ENCODE measurements around the gene GUF1. TPM values are rescaled to one million over a fixed set of nuclear protein-coding genes. Genes with fewer than 3 reads are reported as not detected.

Gene GUF1
- total and polyA plus RNA-seq, 10 of the 15 experiments (the other 5 are each of a cell fraction or from before 2014, with no cell fraction given) = 5.8 to 37.1 (median 24.8) TPM

DNA sequence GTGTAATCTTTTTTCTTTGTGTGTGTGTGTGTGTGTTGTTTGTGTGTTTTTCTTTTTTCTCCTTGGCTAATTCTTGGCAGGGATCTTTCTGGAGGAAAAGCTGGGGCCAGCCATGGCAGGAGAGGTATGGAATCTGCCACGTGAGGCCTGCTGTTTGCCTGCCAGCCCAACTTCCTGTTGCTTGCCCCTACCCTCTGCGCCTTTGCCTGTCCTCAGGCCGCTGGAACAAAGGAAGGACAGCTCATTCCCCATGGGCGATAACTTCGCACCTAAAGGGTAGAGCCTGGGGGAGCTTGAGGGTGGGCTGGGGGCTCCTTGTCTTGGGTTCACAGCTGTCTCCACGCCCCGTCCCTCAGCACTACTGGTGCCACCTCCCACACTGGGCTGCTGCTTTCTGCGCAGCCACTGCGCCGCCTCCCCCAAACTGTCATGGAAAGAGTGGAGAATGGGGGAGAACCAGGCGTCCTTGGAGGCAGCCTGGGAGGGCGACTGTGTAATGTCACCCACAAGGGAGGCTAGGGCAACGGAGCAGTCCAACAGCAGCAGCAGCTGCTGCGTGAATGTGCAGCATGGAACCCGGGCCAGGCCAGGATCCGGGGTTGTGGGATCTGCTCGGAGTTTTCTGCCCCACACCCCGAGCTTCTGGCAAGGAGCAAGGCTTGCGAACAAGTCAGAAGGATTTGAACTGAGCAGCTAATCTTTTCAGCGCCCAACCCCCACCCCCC is 14.5 kb upstream of the GUF1 start:
- Histone ChIP-seq H3K27me3 (replicated peaks in 1 of 2; ENCODE audit: control insufficient read depth in 2 of 2, insufficient read depth in 2 of 2, low read length in 1 of 2) (no peaks in the 10 kb centered on the region), H4K20me1 (ENCODE audit: control insufficient read depth, insufficient read depth) (no peaks in the 10 kb centered on the region), H3K36me3 (ENCODE audit: control insufficient read depth in 2 of 2, insufficient read depth in 2 of 2, low read length in 1 of 2) (no peaks in the 10 kb centered on the region), H3K79me2 (ENCODE audit: control insufficient read depth, insufficient read depth, low read length) (no peaks in the 10 kb centered on the region), H2AFZ (ENCODE audit: control insufficient read depth, low read depth, low read length) (no peak overlapping the region), H3K9ac (ENCODE audit: control insufficient read depth, insufficient read depth, low read length) (no peak overlapping the region), H3K4me2 (ENCODE audit: control insufficient read depth, insufficient read depth) (no peak overlapping the region), H3K9me3 (replicated peaks; ENCODE audit: control insufficient read depth, insufficient read depth, low read length) (no peaks in the 10 kb centered on the region), H3K4me3 (no peak overlapping the region), H3K4me1 (ENCODE audit: control insufficient read depth, insufficient read depth, low read length) (no peaks in the 10 kb centered on the region), H3K27ac (ENCODE audit: control insufficient read depth, insufficient read depth) (no peak overlapping the region)
- TF ChIP-seq KDM1A (IDR thresholded peaks at IDR 0.05; ENCODE audit: borderline replicate concordance) (no peak), MEF2A (IDR thresholded peaks at IDR 0.05; ENCODE audit: insufficient read depth, low read depth, low read length) (no peak), PAX5 (IDR thresholded peaks at IDR 0.05; ENCODE audit: borderline replicate concordance, low read depth, low read length) (no peak), SMAD1 (IDR thresholded peaks at IDR 0.05; ENCODE audit: low read depth, partially characterized antibody) (no peak), CHD2 (IDR thresholded peaks at IDR 0.05; ENCODE audit: borderline replicate concordance, low read depth, low read length) (no peak), LARP7 (IDR thresholded peaks at IDR 0.05) (no peak), TCF7 (IDR thresholded peaks at IDR 0.05; ENCODE audit: borderline replicate concordance) (no peak), YY1 (IDR thresholded peaks at IDR 0.05; ENCODE audit: low read depth, low read length) (no peak), BCL11A (IDR thresholded peaks at IDR 0.05; ENCODE audit: low read depth, low read length) (no peak), BMI1 (IDR thresholded peaks at IDR 0.05; ENCODE audit: borderline replicate concordance) (no peak), POLR2AphosphoS5 (IDR thresholded peaks at IDR 0.05; ENCODE audit: low read length) (no peak)
- TF ChIP-seq, protein P1, sequence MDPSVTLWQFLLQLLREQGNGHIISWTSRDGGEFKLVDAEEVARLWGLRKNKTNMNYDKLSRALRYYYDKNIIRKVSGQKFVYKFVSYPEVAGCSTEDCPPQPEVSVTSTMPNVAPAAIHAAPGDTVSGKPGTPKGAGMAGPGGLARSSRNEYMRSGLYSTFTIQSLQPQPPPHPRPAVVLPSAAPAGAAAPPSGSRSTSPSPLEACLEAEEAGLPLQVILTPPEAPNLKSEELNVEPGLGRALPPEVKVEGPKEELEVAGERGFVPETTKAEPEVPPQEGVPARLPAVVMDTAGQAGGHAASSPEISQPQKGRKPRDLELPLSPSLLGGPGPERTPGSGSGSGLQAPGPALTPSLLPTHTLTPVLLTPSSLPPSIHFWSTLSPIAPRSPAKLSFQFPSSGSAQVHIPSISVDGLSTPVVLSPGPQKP (IDR thresholded peaks at IDR 0.05; ENCODE audit: low read depth, low read length) = no peak
- TF ChIP-seq, protein P2, sequence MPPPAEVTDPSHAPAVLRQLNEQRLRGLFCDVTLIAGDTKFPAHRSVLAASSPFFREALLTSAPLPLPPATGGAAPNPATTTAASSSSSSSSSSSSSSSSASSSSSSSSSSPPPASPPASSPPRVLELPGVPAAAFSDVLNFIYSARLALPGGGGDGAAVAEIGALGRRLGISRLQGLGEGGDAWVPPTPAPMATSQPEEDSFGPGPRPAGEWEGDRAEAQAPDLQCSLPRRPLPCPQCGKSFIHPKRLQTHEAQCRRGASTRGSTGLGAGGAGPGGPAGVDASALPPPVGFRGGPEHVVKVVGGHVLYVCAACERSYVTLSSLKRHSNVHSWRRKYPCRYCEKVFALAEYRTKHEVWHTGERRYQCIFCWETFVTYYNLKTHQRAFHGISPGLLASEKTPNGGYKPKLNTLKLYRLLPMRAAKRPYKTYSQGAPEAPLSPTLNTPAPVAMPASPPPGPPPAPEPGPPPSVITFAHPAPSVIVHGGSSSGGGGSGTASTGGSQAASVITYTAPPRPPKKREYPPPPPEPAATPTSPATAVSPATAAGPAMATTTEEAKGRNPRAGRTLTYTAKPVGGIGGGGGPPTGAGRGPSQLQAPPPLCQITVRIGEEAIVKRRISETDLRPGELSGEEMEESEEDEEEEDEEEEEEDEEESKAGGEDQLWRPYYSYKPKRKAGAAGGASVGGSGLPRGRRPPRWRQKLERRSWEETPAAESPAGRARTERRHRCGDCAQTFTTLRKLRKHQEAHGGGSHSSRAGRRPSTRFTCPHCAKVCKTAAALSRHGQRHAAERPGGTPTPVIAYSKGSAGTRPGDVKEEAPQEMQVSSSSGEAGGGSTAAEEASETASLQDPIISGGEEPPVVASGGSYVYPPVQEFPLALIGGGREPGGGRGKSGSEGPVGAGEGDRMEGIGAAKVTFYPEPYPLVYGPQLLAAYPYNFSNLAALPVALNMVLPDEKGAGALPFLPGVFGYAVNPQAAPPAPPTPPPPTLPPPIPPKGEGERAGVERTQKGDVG (CRISPR knock-in tag; IDR thresholded peaks at IDR 0.05) = no peak
- TF ChIP-seq, protein P3, sequence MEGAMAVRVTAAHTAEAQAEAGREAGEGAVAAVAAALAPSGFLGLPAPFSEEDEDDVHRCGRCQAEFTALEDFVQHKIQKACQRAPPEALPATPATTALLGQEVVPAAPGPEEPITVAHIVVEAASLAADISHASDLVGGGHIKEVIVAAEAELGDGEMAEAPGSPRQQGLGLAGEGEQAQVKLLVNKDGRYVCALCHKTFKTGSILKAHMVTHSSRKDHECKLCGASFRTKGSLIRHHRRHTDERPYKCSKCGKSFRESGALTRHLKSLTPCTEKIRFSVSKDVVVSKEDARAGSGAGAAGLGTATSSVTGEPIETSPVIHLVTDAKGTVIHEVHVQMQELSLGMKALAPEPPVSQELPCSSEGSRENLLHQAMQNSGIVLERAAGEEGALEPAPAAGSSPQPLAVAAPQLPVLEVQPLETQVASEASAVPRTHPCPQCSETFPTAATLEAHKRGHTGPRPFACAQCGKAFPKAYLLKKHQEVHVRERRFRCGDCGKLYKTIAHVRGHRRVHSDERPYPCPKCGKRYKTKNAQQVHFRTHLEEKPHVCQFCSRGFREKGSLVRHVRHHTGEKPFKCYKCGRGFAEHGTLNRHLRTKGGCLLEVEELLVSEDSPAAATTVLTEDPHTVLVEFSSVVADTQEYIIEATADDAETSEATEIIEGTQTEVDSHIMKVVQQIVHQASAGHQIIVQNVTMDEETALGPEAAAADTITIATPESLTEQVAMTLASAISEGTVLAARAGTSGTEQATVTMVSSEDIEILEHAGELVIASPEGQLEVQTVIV (IDR thresholded peaks at IDR 0.05; ENCODE audit: borderline replicate concordance, partially characterized antibody) = no peak
- TF ChIP-seq, protein P4, sequence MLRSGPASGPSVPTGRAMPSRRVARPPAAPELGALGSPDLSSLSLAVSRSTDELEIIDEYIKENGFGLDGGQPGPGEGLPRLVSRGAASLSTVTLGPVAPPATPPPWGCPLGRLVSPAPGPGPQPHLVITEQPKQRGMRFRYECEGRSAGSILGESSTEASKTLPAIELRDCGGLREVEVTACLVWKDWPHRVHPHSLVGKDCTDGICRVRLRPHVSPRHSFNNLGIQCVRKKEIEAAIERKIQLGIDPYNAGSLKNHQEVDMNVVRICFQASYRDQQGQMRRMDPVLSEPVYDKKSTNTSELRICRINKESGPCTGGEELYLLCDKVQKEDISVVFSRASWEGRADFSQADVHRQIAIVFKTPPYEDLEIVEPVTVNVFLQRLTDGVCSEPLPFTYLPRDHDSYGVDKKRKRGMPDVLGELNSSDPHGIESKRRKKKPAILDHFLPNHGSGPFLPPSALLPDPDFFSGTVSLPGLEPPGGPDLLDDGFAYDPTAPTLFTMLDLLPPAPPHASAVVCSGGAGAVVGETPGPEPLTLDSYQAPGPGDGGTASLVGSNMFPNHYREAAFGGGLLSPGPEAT (IDR thresholded peaks at IDR 0.05; ENCODE audit: low read depth) = no peak
- intact Hi-C loops (cut with micrococcal nuclease; ENCODE audit: unreplicated experiment) (no loop called here), in situ Hi-C loops (cut with MboI) (no loop called here)
- ATAC-seq (no peak), FAIRE-seq (no peak), DNase-seq (ENCODE audit: low read depth, low spot score) (no peak)
- ChIA-PET POLR2A (no interaction called here), RAD21 (ENCODE audit: unreplicated experiment) (no interaction called here), SMC1A (ENCODE audit: uncharacterized antibody, unreplicated experiment) (interaction anchor here (0.6 to 1.5 kb wide), 2 partner anchors 15 to 86 kb away, joined by 3 to 5 read pairs; partner anchors contain the start of gene GUF1), CTCF (interaction anchor here (1.0 kb wide), 1 partner anchor 37 kb away, joined by 4 read pairs; no protein-coding TSS in a partner anchor)
- no TSS peak for BruUV-seq (replicated peaks)
- WGBS (ENCODE audit: insufficient coverage, insufficient replicate concordance, low lambda C conversion rate, missing lambda C conversion rate) = 49% methylated on average over 19 of the region's 20 CpGs
